Brain microvascular endothelial cell (primary cell): Measurements from ENCODE around the gene RRM2.

Experiments
- DNase-seq: peaks from one replicate; pipeline ENCODE4 v3.0.0-alpha.2; 2020
- H3K27ac ChIP-seq: fragments of 250-450 bp; sonication (Bioruptor Pico); 2 replicates; pipeline ENCODE4 v1.5.1; 2020; ENCODE audit warnings: mild to moderate bottlenecking, moderate library complexity
- H3K27me3 ChIP-seq: fragments of 250-450 bp; sonication (Bioruptor Pico); replicated peaks from 2 replicates; pipeline ENCODE4 v1.5.1; 2020; ENCODE audit warnings: mild to moderate bottlenecking
- H3K36me3 ChIP-seq: fragments of 250-450 bp; sonication (Bioruptor Pico); replicated peaks from 2 replicates; pipeline ENCODE4 v1.5.1; 2020; ENCODE audit warnings: mild to moderate bottlenecking
- H3K4me3 ChIP-seq: 2 replicates; pipeline ENCODE4 v1.5.1; 2011; ENCODE audit warnings: low read depth, mild to moderate bottlenecking, control low read depth, low read length, moderate library complexity
- in situ Hi-C: cut with HindIII; loops from 2 replicates; pipeline ENCODE4 v1.10.0; 2017; ENCODE audit warnings: low sequenced_read_pairs, low pct_ligation_motif_present
- TF ChIP-seq, protein P1 (sequence below): IDR thresholded peaks from 2 replicates; pipeline ENCODE4 v1.5.1; 2011; ENCODE audit warnings: low read depth, mild to moderate bottlenecking, moderate library complexity, low read length, control low read depth, inconsistent platforms; ENCODE audit errors: missing control alignments

The RRM2 gene

DNA sequence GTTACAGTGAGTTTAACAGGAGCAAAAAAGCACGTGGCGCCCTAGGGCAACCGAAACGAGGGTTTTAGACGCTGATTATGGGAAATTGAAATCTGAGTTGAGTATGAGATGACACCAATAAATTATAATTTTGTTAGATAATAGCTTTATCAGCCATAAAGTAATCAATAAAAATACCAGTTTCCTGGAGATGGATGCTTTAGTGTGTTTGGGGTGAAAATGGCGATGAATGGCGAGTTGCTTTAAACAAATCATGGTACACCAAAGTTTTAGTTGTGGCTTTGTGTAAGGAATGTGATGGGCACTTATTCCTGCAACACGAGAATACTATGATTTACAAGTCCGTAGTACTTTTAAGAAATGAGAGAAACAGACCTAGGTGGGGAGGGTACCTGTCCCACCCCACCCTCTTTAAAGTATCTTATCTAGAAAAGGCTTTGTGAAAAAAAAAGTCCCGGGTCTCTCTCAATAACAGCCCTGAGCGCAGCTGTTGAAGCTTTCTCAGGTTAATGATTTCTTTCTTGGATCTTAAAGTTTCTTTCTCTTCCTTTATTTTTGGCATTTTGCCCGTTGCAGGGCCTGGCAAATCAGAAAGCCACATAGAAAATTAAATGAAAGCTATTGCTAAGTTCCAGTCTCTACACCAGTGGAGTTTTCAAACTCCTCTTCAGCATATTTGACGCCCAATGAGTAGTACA lies 1.5 kb upstream of the RRM2 start:
- no peaks in the 10 kb centered on the region for H3K36me3 ChIP-seq
- DNase-seq = no peak
- H3K4me3 ChIP-seq = peak overlapping the region; percentile 77
- no peaks in the 10 kb centered on the region for H3K27me3 ChIP-seq
- in situ Hi-C loops = loop anchor here (25.0 kb wide), 1 partner anchor 316 kb away; the partner anchor contains the start of gene ODC1
- TF ChIP-seq, protein P1, sequence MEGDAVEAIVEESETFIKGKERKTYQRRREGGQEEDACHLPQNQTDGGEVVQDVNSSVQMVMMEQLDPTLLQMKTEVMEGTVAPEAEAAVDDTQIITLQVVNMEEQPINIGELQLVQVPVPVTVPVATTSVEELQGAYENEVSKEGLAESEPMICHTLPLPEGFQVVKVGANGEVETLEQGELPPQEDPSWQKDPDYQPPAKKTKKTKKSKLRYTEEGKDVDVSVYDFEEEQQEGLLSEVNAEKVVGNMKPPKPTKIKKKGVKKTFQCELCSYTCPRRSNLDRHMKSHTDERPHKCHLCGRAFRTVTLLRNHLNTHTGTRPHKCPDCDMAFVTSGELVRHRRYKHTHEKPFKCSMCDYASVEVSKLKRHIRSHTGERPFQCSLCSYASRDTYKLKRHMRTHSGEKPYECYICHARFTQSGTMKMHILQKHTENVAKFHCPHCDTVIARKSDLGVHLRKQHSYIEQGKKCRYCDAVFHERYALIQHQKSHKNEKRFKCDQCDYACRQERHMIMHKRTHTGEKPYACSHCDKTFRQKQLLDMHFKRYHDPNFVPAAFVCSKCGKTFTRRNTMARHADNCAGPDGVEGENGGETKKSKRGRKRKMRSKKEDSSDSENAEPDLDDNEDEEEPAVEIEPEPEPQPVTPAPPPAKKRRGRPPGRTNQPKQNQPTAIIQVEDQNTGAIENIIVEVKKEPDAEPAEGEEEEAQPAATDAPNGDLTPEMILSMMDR = no peak
- H3K27ac ChIP-seq = peak overlapping the region; percentile 64

DNA sequence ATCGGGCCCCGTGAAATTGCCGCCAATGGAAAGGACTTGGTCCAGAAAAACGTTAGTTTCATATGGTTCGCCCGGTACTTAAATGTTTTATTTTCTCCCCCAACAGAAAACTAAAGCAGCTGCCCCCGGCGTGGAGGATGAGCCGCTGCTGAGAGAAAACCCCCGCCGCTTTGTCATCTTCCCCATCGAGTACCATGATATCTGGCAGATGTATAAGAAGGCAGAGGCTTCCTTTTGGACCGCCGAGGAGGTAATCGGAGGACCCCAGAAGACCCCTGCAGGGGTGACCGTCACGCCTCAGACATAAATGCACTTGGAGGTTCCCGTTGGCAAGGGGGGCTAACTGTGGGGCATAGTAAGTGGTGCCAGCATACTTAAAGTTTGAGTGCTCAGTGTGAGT lies 742 bp downstream of the RRM2 start:
- Histone ChIP-seq H3K27ac (peak overlapping the region; percentile 81), H3K4me3 (peak overlapping the region; percentile 77), H3K36me3 (no peaks in the 10 kb centered on the region), H3K27me3 (no peaks in the 10 kb centered on the region)
- DNase-seq = no peak
- in situ Hi-C loops = loop anchor here (25.0 kb wide), 1 partner anchor 314 kb away; the partner anchor contains the start of gene ODC1
- TF ChIP-seq, protein P1 = no peak

DNA sequence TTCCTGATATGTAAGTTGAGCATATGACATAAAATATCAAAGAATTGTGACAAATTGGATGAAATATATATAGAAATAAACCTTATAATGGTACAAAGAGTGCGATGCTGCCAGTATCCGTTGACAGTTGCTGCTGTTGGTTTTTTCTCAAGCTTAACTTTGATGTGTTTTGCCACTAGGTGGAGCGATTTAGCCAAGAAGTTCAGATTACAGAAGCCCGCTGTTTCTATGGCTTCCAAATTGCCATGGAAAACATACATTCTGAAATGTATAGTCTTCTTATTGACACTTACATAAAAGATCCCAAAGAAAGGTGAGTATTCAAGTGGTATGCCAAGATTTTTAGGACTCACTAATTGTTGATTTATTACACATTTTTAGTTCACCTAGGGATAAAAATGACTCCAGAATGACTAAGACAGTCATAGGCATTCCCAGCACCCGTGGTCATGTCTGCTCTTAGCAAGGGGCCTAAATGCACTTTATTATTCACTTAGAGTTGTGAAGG lies 2.1 kb downstream of the RRM2 start:
- Histone ChIP-seq H3K4me3 (peak overlapping the region; percentile 77), H3K27ac (peak overlapping the region; percentile 81), H3K27me3 (no peaks in the 10 kb centered on the region), H3K36me3 (no peaks in the 10 kb centered on the region)
- TF ChIP-seq, protein P1 = peak; percentile 63
- in situ Hi-C loops = loop anchor here (25.0 kb wide), 1 partner anchor 313 kb away; the partner anchor contains the start of gene ODC1
- DNase-seq = peak; percentile 79

DNA sequence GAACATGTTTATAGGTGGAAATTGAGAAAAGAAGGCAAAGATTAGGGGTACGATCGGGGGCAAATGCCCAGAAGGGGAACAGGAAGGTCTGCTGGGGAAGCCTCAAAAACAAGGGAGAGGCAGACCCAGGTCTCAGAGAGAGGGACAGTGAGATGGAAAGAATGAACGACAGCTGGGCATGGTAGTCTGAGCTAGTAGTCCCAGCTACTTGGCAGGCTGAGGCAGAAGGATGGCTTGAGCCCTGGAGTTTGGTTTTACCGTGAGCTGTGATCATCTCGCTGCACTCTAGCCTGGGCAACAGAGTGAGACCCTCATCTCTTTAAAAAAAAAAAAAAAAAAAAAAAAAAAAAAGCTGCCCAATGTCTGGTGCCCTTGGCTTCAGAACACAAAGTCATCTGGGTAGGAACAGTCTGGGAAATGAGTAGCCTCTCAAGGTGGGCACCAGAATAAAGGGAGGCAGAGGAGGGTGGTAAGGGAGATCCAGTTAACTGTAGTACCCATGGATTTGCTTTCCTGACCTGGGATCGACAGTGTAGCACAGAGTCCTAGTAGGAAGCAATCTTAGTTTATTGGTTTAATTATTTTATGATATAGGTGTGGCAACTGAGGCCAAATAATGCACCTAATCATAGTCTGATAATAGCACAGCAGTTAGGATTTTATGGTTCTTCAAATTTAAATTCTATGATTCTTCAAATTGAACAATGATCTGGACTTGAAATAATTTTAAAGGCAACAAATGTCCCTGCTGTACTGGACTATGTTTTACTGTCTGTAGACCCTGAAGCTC lies 3.5 kb downstream of the RRM2 start:
- Histone ChIP-seq H3K27me3 (no peaks in the 10 kb centered on the region), H3K36me3 (no peaks in the 10 kb centered on the region), H3K4me3 (no peak overlapping the region), H3K27ac (no peak overlapping the region)
- in situ Hi-C loops = no loop called here
- DNase-seq = no peak
- TF ChIP-seq, protein P1 = no peak

DNA sequence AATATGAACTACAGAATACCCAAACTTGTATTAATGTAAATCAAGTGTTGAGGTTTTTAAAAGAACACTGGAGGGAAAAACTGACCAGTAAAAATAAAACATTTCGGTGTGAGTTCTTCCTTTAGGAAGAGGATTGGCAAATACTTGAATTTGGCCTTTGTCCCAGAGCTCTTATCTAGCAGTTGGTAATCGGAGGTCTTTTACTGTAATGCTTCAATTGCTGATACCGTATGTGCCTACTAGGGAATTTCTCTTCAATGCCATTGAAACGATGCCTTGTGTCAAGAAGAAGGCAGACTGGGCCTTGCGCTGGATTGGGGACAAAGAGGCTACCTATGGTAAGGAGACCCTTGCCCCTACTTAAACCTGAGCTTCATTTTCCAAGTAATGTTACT lies 4.1 kb downstream of the RRM2 start:
- TF ChIP-seq, protein P1 = no peak
- in situ Hi-C loops = no loop called here
- Histone ChIP-seq H3K27ac (no peak overlapping the region), H3K4me3 (no peak overlapping the region), H3K36me3 (no peaks in the 10 kb centered on the region), H3K27me3 (no peaks in the 10 kb centered on the region)
- DNase-seq = peak; percentile 31
